Measurements from ENCODE around the gene KIAA2012.
A peak's percentile ranks its signal among the peaks of the same experiment; 100 is the strongest.

The KIAA2012 gene

DNA sequence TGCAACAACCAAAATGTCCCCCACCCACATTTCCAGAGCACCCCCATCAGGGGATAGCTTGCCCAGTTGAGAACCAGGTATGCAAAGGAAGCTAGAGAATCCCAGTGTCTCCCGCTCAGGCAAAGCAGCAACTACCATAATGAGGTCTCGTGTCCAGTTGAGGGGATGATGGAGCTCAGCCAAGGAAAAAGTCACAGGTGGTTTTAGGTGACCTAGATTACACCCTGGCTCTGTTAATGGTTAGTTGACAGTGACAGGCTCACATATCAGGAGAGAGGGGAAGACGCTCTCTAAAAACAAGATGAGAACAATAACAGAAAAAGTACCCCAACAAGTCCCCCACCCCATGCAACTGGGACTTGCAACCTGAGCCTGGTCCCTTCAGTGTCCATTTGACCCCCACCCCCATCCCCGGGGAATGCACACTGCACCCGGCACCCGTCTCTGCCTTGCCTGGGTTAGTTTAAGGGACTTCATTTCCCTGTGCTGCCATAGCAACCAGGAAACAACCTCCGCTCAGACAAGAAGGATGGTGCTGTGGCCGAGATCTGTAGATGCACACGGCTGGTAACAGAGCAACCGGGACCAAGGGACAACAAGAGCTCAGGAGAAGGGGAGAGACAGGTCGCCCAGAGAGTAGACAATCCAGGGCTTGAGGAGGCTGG is at the start of gene KIAA2012:
Gene KIAA2012, plus strand, starts transcription at position 519 of the 665 bp plus-strand sequence. CDS start 373 bp downstream, outside the sequence.
- no peak for DNase-seq (ENCODE audit: low spot score)

DNA sequence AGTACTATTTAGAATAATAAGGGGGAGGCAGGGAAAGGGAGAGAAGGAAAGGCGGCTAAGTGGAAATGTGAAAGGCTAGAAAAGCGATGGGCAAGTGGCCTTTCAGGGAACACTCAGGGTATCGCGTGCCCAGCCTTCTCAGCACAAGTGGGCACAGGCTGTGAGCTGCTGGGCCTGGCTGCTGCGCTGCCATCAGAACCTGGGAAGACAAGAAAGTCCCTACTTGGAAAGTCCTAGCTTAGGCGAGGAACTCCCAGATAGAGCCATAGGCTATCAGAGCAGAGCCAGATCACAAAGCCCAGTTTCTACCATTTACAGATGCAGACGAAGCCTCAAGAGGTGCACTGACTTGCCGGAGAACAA is 49.2 kb upstream of the KIAA2012 start:
- DNase-seq (ENCODE audit: low spot score): no peak

DNA sequence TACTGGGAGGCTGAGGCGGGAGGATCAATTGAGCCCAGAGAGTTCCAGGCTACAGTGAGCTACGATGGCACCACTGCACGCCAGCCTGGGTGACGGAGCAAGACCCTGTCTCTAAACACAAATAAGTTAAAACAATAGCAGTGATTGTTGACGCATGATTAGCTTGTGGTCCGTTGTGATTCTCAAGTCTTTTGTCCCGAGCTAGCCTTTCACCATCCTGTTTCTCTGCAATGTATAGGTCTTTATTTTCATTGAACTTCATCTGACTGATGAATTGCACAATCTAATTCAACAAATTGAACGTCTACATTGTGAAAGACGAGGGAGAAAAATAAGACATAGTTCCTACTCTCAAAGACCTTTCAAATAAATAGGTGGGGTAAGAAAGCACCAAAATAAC is 48.2 kb upstream of the KIAA2012 start:
- no peak for DNase-seq (ENCODE audit: low spot score)

DNA sequence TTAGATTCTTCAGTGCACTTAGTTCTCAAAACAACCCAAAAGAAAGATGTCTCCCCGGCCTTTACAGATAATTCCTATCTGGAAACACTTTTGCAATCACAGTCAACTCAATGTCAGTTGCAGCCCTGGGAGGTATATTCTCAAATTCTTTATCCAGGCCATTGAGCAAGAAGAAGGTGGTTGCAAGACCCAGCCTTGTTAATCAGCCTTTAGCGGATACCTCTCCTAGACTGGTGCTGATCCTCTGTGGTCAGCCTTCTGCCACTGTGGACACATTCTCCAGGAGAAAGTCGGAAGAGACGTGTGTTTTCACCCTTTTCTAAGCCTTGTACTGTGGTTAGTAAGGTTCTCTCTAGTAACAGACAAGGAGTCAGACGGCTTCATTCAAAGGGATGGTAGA is 47.2 kb upstream of the KIAA2012 start:
- no peak for DNase-seq (ENCODE audit: low spot score)

DNA sequence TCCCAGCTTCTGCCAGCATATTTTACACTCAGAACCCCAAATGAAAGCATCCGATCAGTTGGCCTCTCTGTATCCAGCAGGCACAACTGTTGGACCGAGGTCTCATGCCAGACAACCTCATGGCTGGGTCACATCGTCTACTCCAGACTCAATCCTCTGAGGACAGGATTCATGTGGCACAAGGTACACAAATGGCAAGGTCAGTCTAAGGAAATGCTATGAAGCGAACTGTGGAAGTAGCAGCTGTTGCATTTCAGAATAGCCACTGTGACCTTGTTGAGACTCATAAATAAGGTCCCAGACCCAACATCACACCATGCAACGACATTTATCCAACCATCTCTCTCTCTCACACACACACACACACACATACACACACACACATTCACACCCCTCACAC is 46.5 kb upstream of the KIAA2012 start:
- DNase-seq (ENCODE audit: low spot score): no peak

DNA sequence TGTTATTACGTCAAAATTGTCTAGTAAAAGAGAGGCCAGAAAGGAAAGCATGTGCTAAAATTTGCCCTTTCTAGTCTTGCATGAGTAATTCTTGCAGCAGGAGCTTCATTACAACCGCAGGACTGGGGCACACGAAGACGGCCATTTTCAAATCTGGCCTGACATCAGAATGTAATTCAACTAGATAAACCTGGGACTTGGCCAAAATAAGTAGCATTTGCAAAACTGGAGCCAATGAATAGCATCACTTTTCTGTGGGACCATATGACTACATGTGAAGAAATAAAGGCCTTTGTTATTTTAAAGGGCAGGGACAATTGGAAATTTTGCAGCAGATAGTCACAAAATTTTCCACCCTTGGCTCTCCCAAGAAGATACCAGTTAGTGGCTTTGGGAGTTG is 42.4 kb upstream of the KIAA2012 start:
- no peak for DNase-seq (ENCODE audit: low spot score)

DNA sequence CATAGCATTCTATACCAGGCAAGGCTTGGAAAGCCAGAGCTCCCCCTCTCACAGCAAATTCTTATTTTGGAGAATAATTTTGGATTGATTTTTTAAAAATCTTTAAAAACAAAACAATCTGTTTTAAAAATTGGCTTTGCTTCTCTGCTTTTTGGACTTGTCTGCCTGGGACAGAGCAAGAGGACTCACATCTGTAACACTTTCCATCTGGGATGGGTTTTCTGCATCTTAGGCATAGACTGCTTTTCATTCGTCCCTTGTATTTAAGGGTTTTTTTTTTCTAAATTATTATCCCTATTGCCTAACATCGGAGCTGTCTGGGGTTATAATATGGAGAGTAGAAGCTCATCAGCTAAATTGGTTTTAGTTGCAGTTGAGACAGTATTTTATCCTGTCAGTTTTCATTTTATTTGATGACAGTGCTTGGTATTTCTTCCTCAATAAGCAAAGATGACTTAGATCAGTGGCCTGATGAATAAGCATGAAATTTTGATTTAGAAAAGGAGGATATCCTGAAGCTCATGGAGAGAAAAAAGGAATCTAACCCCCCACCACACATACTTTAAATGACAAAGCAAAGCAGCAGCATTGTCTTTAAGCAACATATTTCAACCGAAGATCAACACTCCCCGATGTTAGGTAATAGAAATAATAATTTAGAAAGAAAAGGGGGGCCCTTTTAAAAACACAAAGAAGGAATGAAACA is 41.7 kb upstream of the KIAA2012 start:
- no peak for DNase-seq (ENCODE audit: low spot score)

DNA sequence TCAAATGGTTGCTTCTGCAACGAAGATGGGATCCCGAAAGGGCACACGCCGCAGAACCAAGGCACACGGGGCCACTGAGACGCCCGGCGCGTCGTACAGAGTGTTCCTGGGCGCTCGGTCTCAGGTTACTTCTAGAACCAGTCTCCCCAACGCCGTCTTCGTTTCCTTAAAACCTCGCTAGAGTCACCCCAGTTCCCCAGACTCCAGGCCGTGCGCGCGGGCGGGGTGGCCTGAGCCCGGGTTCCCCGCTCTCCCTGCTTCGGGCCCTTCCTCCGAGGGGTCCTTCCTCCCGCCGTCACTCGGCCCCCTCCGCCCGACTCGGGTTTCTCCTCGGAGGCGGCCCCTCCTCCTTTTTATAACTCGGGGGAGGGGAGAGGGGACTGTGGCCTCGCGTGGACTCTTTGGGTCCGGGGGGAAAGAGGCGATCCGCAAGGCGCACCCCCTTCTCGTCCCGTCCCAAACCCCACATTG is 40.2 kb upstream of the KIAA2012 start:
- peak; percentile 21 for DNase-seq (ENCODE audit: low spot score)

DNA sequence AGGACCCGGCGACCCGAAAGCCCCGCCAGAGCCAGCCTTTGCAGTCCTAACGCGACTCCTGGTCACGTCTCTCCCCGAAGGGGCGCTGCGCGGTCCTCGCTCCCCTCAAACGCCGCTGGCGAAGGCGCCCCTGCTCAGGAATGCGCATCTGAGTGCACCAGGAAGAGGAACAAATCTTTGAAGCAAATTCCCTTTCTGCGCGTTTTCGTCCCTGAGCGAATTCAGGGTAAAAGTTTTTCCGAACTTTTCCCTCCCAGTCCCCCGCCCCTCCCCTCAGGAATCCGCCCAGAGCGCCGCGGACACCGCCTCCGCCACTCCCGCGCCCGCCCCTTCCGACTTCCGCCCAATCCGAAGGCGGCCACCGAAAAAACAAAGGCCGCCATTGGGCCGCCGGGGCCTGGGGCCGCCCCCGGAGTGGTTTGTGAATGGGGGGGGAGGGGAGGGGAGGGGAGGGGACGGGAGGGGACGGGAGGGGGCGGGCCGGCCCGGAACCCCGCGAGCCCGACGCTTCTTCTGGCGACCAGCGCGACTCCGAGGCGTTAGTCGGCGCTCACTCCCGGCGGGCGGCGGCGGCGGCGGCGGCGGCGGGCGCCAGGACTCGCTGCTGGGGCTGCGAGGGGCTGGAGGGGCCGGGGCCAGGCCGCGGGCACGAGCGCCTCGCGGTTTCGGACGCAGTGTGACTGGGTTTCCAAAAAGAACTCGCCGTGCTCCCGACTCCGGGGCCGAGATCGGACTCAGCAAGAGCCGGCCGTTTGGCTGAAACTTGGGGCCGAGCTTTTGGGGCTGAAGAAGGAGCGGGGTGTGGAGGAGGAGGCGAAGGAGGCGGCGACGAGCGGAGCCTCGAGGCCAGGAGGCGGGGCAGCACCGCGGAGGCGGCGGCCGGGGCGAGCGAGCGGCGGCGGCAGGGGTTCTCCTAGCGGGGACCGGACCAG is 39.5 kb upstream of the KIAA2012 start, which contains the start of gene FZD7:
Gene FZD7, plus strand, starts transcription at position 539 of the 932 bp plus-strand sequence. CDS start 793 bp downstream, outside the sequence.
- DNase-seq (ENCODE audit: low spot score): peak; percentile 82

DNA sequence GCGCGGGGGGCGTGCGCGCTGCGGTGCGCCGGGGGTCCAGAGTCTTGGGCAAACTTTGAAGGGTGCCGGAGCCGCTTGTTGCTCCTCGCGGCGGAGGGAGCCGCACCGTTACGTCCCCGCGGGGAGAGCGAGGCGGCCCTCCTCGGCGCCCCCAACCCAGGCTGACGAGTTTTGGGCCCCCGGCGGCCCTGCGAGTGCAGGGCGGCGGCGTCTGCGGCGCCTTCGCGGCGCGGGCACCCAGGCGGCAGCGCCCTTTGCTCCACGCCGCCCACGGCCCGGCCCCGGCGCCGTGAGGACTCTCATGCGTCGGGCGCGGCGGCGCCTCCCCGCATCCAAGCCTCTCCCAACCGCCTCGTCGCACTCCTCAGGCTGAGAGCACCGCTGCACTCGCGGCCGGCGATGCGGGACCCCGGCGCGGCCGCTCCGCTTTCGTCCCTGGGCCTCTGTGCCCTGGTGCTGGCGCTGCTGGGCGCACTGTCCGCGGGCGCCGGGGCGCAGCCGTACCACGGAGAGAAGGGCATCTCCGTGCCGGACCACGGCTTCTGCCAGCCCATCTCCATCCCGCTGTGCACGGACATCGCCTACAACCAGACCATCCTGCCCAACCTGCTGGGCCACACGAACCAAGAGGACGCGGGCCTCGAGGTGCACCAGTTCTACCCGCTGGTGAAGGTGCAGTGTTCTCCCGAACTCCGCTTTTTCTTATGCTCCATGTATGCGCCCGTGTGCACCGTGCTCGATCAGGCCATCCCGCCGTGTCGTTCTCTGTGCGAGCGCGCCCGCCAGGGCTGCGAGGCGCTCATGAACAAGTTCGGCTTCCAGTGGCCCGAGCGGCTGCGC is 38.6 kb upstream of the KIAA2012 start:
- DNase-seq (ENCODE audit: low spot score): no peak

DNA sequence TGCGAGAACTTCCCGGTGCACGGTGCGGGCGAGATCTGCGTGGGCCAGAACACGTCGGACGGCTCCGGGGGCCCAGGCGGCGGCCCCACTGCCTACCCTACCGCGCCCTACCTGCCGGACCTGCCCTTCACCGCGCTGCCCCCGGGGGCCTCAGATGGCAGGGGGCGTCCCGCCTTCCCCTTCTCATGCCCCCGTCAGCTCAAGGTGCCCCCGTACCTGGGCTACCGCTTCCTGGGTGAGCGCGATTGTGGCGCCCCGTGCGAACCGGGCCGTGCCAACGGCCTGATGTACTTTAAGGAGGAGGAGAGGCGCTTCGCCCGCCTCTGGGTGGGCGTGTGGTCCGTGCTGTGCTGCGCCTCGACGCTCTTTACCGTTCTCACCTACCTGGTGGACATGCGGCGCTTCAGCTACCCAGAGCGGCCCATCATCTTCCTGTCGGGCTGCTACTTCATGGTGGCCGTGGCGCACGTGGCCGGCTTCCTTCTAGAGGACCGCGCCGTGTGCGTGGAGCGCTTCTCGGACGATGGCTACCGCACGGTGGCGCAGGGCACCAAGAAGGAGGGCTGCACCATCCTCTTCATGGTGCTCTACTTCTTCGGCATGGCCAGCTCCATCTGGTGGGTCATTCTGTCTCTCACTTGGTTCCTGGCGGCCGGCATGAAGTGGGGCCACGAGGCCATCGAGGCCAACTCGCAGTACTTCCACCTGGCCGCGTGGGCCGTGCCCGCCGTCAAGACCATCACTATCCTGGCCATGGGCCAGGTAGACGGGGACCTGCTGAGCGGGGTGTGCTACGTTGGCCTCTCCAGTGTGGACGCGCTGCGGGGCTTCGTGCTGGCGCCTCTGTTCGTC is 37.7 kb upstream of the KIAA2012 start:
- no peak for DNase-seq (ENCODE audit: low spot score)

DNA sequence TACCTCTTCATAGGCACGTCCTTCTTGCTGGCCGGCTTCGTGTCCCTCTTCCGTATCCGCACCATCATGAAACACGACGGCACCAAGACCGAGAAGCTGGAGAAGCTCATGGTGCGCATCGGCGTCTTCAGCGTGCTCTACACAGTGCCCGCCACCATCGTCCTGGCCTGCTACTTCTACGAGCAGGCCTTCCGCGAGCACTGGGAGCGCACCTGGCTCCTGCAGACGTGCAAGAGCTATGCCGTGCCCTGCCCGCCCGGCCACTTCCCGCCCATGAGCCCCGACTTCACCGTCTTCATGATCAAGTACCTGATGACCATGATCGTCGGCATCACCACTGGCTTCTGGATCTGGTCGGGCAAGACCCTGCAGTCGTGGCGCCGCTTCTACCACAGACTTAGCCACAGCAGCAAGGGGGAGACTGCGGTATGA is 37.1 kb upstream of the KIAA2012 start:
- no peak for DNase-seq (ENCODE audit: low spot score)

DNA sequence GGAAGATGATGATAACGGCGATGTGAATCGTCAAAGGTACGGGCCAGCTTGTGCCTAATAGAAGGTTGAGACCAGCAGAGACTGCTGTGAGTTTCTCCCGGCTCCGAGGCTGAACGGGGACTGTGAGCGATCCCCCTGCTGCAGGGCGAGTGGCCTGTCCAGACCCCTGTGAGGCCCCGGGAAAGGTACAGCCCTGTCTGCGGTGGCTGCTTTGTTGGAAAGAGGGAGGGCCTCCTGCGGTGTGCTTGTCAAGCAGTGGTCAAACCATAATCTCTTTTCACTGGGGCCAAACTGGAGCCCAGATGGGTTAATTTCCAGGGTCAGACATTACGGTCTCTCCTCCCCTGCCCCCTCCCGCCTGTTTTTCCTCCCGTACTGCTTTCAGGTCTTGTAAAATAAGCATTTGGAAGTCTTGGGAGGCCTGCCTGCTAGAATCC is 36.4 kb upstream of the KIAA2012 start:
- no peak for DNase-seq (ENCODE audit: low spot score)

DNA sequence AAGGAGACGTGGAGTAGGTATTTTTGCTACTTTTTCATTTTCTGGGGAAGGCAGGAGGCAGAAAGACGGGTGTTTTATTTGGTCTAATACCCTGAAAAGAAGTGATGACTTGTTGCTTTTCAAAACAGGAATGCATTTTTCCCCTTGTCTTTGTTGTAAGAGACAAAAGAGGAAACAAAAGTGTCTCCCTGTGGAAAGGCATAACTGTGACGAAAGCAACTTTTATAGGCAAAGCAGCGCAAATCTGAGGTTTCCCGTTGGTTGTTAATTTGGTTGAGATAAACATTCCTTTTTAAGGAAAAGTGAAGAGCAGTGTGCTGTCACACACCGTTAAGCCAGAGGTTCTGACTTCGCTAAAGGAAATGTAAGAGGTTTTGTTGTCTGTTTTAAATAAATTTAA is 36.0 kb upstream of the KIAA2012 start:
- DNase-seq (ENCODE audit: low spot score): no peak

DNA sequence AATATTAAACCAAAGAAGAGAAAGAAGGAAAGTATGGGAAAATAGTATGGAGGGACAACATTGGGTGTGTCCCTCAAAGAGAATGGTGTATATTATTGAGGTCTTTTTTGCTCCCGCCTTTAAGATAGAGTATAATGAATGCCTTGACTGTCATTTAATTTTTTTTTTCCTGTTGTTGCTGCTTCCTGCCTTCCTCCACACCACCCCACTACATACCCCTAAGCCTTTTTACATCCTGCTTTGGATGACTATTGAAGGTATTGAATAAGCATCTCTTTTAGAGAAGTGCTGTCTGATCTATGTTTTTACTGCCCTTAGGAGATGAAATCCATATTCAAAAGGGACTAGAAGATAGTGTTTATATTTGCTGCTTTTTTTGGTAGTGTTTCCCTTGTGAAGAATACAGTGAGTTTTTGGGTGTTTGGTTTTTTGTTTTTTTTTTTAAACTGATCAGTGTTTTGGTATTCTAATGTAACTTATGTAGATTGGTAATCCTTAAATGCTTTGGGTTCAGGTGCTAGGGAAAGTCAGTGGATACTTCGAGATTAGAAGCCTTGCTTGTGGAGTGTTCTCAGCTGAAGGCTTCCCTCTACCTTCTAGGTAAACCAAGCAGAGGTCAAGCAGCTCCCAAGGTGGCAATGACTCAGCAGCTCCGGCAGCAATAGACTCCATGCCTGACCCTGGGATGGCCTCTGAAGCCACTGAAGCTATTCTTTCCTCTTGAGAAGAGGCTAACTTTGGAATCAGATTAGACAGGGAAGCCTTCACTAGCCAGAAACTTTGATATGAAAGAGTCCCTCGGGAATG is 34.4 kb upstream of the KIAA2012 start:
- no peak for DNase-seq (ENCODE audit: low spot score)

DNA sequence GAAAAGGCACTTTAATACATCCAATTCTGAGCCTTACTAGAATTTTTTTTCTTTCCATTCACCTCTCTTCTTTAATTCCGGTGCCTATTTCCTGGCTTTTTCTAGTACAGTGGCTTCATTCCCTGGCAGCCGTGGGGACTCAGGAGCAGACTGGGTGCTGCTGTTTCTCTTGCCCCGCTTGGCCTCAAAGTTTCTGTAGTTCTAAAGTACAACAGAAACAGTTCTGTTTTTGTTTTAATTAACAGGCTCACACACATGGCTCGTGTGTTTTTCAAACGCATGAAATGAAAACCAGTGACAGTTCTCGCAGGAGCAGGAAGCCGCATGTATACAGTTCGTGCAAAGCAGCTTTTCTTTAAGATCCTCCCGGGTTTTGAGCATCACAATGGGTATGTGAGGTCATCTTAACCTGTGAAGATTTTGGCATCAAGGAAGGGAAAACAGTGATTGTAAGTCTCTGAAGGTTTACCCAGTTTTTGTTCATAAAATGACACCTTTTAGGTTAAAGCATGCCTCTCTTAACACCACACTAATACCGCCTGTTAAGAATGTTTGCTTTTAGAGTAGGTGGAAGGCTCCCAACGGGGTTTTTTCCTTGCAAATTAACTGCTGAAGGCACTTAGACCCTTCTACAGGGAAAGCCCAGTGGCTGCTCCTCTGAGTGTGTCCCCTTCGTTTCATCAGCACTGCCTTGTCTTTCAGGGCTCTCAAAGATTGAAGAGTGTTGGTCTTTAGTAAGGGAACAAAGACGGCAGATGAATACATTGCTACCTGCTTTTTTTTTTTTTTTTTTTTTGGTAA is 33.6 kb upstream of the KIAA2012 start:
- DNase-seq (ENCODE audit: low spot score): no peak

DNA sequence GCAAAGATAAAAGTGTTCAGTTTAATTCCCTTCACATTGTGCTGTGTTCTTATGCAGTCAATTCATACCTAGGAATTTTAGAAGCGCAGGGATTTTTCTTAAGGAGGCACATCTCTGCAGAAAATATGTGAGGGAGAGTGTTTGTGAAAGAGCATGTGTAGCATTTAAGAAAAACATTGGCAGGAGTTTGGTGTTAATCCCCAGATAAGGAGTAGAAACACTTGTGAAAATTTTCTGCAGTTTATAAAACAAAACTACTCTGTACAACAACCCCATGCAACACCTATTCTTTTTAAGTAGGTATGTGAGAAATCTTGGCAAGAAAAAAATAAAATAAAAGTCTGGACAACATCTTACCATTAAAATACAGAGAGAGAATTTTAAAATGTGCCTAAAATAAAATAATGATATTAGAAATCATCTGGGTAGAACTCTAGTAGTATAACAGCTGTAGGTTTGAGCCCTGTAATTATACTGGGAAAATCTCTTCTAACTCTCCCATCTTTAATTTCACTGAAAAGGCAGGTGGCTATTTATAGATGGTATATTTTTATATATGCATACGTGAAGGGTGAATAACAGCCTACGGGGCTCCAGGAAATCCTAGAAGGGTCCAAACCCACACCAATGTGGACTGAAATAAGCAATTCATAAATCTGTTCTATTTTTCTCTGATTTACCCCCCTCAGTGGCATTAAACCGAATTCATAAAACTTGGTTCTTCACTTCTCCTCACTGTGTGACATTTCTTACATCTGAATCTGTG is 32.8 kb upstream of the KIAA2012 start:
- DNase-seq (ENCODE audit: low spot score): no peak

DNA sequence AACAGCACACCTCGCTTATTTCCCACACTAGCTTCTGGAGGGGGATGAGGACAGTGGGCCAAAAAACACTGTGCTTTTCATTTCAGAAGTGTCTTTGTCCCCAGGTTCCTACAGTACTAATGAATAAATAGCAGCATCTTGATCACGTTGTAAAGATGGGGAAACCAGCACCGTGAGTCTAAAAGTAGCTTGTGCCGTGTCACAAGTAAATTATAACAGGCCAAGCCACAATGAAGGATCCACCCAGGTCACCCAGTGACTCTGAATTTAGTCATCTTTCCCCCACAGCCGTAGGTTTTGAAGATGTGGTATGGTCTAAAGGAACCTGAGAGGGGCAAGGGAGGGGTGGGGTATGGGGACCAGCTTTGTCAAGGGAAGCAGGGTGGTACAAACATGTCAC is 30.6 kb upstream of the KIAA2012 start:
- no peak for DNase-seq (ENCODE audit: low spot score)

Data from globus pallidus (tissue), 1 donor.